ENCODE results near the gene CWC27.
"Not testable (repeated sequence)": the region's sequence is repeated elsewhere in the genome, so short reads cannot be mapped to it uniquely, and the experiment has no call there.

The CWC27 gene

GRCh38 chr5:64789457-64789856 is 20.7 kb downstream of the CWC27 start:
- no peak for DNase-seq

GRCh38 chr5:64790210-64790609 is 21.5 kb downstream of the CWC27 start:
- DNase-seq: no peak

- DNase-seq: no peak
Measured at GRCh38 chr5:64792469-64792868, 23.7 kb downstream of the CWC27 start.

GRCh38 chr5:64794053-64794770 is 25.5 kb downstream of the CWC27 start:
- DNase-seq: no peak

GRCh38 chr5:64796301-64796700 is 27.6 kb downstream of the CWC27 start:
- no peak for DNase-seq

- no peak for DNase-seq
Measured at GRCh38 chr5:64800926-64801325, 32.2 kb downstream of the CWC27 start.

- no peak for DNase-seq
Measured at GRCh38 chr5:64806537-64806936, 37.8 kb downstream of the CWC27 start.

GRCh38 chr5:64807520-64807919 is 38.8 kb downstream of the CWC27 start:
- DNase-seq: no peak

GRCh38 chr5:64811050-64811640 is 42.4 kb downstream of the CWC27 start:
- peak in 1 of 2 donors; percentile 53 for DNase-seq

GRCh38 chr5:64814073-64814472 is 45.3 kb downstream of the CWC27 start:
- no peak for DNase-seq

GRCh38 chr5:64818245-64818644 is 49.5 kb downstream of the CWC27 start:
- DNase-seq: no peak

GRCh38 chr5:64819345-64819744 is 50.6 kb downstream of the CWC27 start:
- DNase-seq: not testable (repeated sequence)

- DNase-seq: no peak
Measured at GRCh38 chr5:64822320-64822719, 53.6 kb downstream of the CWC27 start.

GRCh38 chr5:64826541-64826940 is 57.8 kb downstream of the CWC27 start:
- no peak for DNase-seq

GRCh38 chr5:64827703-64828102 is 59.0 kb downstream of the CWC27 start:
- DNase-seq: no peak

GRCh38 chr5:64830650-64831049 is 61.9 kb downstream of the CWC27 start:
- not testable (repeated sequence) for DNase-seq

GRCh38 chr5:64831996-64832395 is 63.3 kb downstream of the CWC27 start:
- no peak for DNase-seq

- no peak for DNase-seq
Measured at GRCh38 chr5:64834037-64834436, 65.3 kb downstream of the CWC27 start.

- no peak for DNase-seq
Measured at GRCh38 chr5:64834611-64835010, 65.9 kb downstream of the CWC27 start.

GRCh38 chr5:64835266-64835665 is 66.5 kb downstream of the CWC27 start:
- no peak for DNase-seq

GRCh38 chr5:64836190-64836755 is 67.5 kb downstream of the CWC27 start:
- DNase-seq: no peak

GRCh38 chr5:64836786-64837185 is 68.1 kb downstream of the CWC27 start:
- DNase-seq: no peak

- no peak for DNase-seq
Measured at GRCh38 chr5:64838376-64838775, 69.6 kb downstream of the CWC27 start.

GRCh38 chr5:64838803-64839202 is 70.1 kb downstream of the CWC27 start:
- no peak for DNase-seq

- no peak for DNase-seq
Measured at GRCh38 chr5:64839936-64840335, 71.2 kb downstream of the CWC27 start.

Data from CD4-positive, alpha-beta T cell treated with Interleukin-4 for 1 hour (primary cell).